Colonic mucosa (tissue), 4 donors: ENCODE data around the gene HOXD8. TPM values are rescaled to one million over a fixed set of nuclear protein-coding genes. Genes with fewer than 3 reads are reported as not detected.

Experiments
- DNase-seq: peaks from one replicate; pipeline ENCODE4 v3.0.0-alpha.2; 2020
- H3K27ac ChIP-seq: fragments of 200-600 bp; one replicate; pipeline ENCODE4 v1.8.0; 2021
- H3K27me3 ChIP-seq: fragments of 200-600 bp; one replicate; pipeline ENCODE4 v1.8.0; 2021
- H3K36me3 ChIP-seq: fragments of 200-600 bp; one replicate; pipeline ENCODE4 v1.8.0; 2021
- H3K4me1 ChIP-seq: fragments of 200-600 bp; one replicate; pipeline ENCODE4 v1.8.0; 2021; ENCODE audit warnings: mild to moderate bottlenecking
- H3K4me3 ChIP-seq: fragments of 200-600 bp; one replicate; pipeline ENCODE4 v1.8.0; 2021
- H3K9ac ChIP-seq, 2 donors: one replicate each; pipeline ENCODE4 v1.7.0; 2013; ENCODE audit warnings: control low read depth in 2 of 2, low read depth in 2 of 2, low read length in 2 of 2
- H3K9me3 ChIP-seq: fragments of 200-600 bp; one replicate; pipeline ENCODE4 v1.8.0; 2021
- intact Hi-C: fragments of 100-400 bp; cut with DNase I; formaldehyde crosslinking; loops from one replicate; pipeline ENCODE4 v1.14.1; 2022
- total RNA-seq, 2 donors: library from RNA; stranded (reverse); fragmentation: NEBNext Ultra II Directional in 1 of 2; extraction: Animal tissue kit (Norgen Biotek cat#: 25700) in 1 of 2; gene quantifications; one replicate each; pipeline ENCODE4 v1.2.1, GENCODE V29; 2021
- TF ChIP-seq, protein P1 (sequence below): fragments of 200-600 bp; IDR thresholded peaks from one replicate; pipeline ENCODE4 v1.8.0; 2022; ENCODE audit warnings: antibody characterized with exemption, mild to moderate bottlenecking
- donor health status: healthy.
- donor health status: DM: no; HTN: no; CAD: no.
- donor health status: DM: no; HTN: no; CAD: no.

The HOXD8 gene
- total RNA-seq, 2 donors from 2014 or later, result 3.1 to 4.6 TPM

DNA sequence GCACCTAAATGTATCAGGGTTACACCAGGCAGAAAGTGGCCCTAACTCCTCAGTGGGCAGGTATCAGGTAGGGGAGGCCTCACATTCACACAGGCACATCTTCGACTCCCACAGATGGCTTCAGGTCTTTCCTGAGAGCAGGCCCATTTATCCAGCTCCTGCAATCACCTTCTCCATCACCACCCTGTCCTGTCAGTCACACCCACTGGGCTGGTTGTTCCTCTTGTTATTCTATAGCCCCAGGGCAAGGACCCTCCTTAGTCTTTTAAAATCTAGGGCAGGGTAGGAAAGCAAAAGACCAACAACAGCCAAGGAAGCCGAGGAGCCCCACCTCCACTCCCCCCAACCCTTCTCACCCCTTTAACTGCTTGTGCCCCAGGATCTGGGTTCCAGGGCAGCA is 12.8 kb downstream of the HOXD8 start:
- H3K36me3 ChIP-seq, result no peaks in the 10 kb centered on the region
- TF ChIP-seq, protein P1, sequence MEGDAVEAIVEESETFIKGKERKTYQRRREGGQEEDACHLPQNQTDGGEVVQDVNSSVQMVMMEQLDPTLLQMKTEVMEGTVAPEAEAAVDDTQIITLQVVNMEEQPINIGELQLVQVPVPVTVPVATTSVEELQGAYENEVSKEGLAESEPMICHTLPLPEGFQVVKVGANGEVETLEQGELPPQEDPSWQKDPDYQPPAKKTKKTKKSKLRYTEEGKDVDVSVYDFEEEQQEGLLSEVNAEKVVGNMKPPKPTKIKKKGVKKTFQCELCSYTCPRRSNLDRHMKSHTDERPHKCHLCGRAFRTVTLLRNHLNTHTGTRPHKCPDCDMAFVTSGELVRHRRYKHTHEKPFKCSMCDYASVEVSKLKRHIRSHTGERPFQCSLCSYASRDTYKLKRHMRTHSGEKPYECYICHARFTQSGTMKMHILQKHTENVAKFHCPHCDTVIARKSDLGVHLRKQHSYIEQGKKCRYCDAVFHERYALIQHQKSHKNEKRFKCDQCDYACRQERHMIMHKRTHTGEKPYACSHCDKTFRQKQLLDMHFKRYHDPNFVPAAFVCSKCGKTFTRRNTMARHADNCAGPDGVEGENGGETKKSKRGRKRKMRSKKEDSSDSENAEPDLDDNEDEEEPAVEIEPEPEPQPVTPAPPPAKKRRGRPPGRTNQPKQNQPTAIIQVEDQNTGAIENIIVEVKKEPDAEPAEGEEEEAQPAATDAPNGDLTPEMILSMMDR, result no peak
- no peak overlapping the region for H3K9ac ChIP-seq
- no peaks in the 10 kb centered on the region for H3K4me1 ChIP-seq
- intact Hi-C loops, result loop anchor here (5.0 kb wide), 2 partner anchors 125 to 410 kb away; partner anchors contain the start of gene MTX2
- no peaks in the 10 kb centered on the region for H3K27me3 ChIP-seq
- DNase-seq, result no peak
- no peak overlapping the region for H3K4me3 ChIP-seq
- no peak overlapping the region for H3K27ac ChIP-seq
- H3K9me3 ChIP-seq, result no peaks in the 10 kb centered on the region

DNA sequence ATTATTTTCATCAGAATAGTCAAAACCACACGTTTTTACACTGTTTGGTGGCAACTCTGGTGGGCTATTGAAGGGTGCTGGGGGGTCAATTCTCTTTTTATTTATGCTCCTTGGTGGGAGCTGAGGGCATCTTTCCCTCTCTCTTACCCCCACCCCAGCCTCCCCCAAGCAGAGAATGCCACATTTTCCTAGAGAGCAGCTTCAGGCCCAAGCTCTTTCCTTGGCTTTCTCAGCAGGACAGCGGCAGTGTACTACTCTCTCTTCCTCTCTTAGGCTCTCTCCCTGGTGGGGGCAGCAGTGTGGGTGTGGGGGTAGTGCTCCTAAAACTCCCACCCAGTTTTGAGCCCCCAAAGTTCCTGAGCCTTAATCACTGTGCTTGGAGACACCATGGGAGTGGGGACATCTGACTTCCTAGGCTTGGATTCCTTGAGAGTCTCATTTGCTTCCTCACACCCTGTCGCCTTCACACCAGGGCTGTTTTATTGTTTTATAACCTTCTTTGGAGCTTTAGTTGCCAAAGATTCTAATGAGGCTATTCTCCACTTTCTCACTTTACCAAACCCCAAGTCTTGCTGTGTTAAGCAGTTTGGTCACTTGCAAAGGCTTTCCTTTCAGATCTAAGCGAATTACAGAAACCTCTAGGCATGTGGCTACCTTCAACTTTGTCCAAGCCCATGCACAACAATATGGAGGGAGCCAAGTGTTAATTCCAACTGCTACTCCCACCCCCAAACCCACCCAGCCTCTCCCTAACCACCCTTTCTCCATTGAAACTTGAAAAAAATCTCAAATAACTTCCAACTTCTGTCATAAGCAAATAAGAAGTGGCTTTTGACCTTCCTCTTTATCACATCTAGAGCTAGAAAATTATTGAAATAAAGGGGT is 15.8 kb downstream of the HOXD8 start:
- TF ChIP-seq, protein P1, result no peak
- intact Hi-C loops, result no loop called here
- Histone ChIP-seq H3K36me3 (no peaks in the 10 kb centered on the region), H3K9ac (no peak overlapping the region), H3K27ac (no peak overlapping the region), H3K4me3 (no peak overlapping the region), H3K4me1 (no peaks in the 10 kb centered on the region), H3K27me3 (no peaks in the 10 kb centered on the region), H3K9me3 (no peaks in the 10 kb centered on the region)
- DNase-seq, result no peak

DNA sequence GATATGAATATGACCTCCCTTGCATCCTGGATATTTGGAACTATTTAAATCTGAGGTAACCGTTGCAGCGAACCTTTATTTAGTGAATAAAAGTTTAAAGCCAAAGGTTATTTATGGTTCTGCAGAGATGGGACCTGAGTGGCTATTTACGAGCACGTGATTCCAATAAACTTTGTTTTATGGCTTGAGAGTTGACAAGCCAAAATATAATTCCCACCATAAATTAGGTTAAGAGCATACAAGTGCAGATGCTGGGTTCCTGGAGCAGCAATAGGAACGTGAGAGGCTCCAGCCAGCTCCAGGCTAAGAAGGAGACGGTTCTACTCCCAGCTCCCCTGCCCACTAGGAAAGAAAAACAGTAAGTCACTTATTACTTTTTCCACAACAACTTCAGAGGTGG is 16.6 kb downstream of the HOXD8 start:
- Histone ChIP-seq H3K27me3 (no peaks in the 10 kb centered on the region), H3K9ac (no peak overlapping the region), H3K9me3 (no peaks in the 10 kb centered on the region), H3K27ac (no peak overlapping the region), H3K4me1 (no peaks in the 10 kb centered on the region), H3K4me3 (no peak overlapping the region), H3K36me3 (no peaks in the 10 kb centered on the region)
- intact Hi-C loops, result no loop called here
- TF ChIP-seq, protein P1, result no peak
- no peak for DNase-seq

GRCh38 chr2:176146645-176147044 is 17.1 kb downstream of the HOXD8 start:
- Histone ChIP-seq H3K4me1 (no peaks in the 10 kb centered on the region), H3K9me3 (no peaks in the 10 kb centered on the region), H3K27ac (no peak overlapping the region), H3K4me3 (no peak overlapping the region), H3K27me3 (no peaks in the 10 kb centered on the region), H3K36me3 (no peaks in the 10 kb centered on the region), H3K9ac (no peak overlapping the region)
- TF ChIP-seq, protein P1, result no peak
- intact Hi-C loops, result no loop called here
- no peak for DNase-seq

DNA sequence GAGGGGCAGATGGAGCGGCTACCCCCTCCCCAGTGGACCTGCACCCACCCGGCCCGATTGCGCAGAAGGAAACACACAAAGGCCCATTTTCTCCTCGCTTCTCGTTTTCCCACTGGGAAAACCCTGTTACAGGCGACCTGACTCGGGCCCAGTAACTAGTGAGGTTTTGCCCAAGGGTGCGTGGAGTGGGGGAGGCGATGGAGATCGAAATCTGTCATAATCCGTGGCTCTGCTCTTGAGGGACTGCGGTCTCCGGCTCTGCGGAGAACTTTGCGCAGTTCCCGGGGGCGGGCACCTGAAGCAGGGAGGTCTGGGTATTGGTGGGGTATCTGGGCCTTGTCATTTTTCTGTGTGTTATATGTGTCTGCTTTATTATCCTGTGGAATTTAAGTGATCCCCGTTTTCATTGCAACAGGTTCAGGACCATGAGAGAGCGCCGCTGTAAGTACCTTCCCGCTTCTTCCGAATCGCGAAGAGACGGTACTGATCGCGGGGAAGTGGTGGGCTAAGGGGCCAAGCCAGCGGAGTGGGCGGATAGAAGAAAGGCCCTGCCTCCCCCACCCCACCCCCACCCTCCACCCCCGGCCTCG is 17.8 kb downstream of the HOXD8 start:
- intact Hi-C loops, result no loop called here
- Histone ChIP-seq H3K9ac (no peak overlapping the region), H3K36me3 (no peaks in the 10 kb centered on the region), H3K4me1 (no peaks in the 10 kb centered on the region), H3K9me3 (no peaks in the 10 kb centered on the region), H3K27me3 (no peaks in the 10 kb centered on the region), H3K4me3 (no peak overlapping the region), H3K27ac (no peak overlapping the region)
- DNase-seq, result no peak
- TF ChIP-seq, protein P1, result no peak
